Tibial artery (tissue), 4 donors: ENCODE measurements around the gene UNCX.
"Not testable (repeated sequence)": the region's sequence is repeated elsewhere in the genome, so short reads cannot be mapped to it uniquely, and the experiment has no call there.

Experiments used
- DNase-seq, 2 donors: peaks; one replicate each; pipeline ENCODE4 v3.0.0-alpha.2; 2019
- H3K27ac ChIP-seq, 2 donors: fragments of 200-600 bp; sonication (generic) in 1 of 2; 1 replicate in 1 of 2; 2 replicates in 1 of 2; pipeline ENCODE4 v1.5.1; 2018 to 2019; ENCODE audit warnings: mild to moderate bottlenecking in 1 of 2
- H3K27me3 ChIP-seq, 2 donors: fragments of 200-600 bp; sonication (generic) in 1 of 2; one replicate each; pipeline versions ENCODE4 v1.5.1 to v1.6.0; 2016 to 2019
- H3K36me3 ChIP-seq, 3 donors: fragments of 200-600 bp; sonication (generic) in 2 of 3; one replicate each; pipeline ENCODE4 v1.5.1; 2016 to 2019; ENCODE audit warnings: mild to moderate bottlenecking in 2 of 3
- H3K4me1 ChIP-seq, 4 donors: fragments of 200-600 bp; sonication (generic) in 2 of 4; 1 replicate in 3 of 4; 2 replicates in 1 of 4; pipeline ENCODE4 v1.5.1; 2016 to 2019
- H3K4me3 ChIP-seq, 2 donors: fragments of 200-600 bp; sonication (generic) in 1 of 2; 1 replicate in 1 of 2; 2 replicates in 1 of 2; pipeline ENCODE4 v1.5.1; 2018 to 2019; ENCODE audit warnings: mild to moderate bottlenecking in 2 of 2
- H3K9me3 ChIP-seq, 3 donors: fragments of 200-600 bp; sonication (generic) in 1 of 3; one replicate each; pipeline ENCODE4 v1.5.1; 2016 to 2019
- intact Hi-C: fragments of 100-400 bp; cut with DNase I; formaldehyde crosslinking; loops from one replicate; pipeline ENCODE4 v1.15.0; 2023; ENCODE audit warnings: low total_unique reads
- TF ChIP-seq, protein P1 (sequence below), 2 experiments: fragments of 200-600 bp in 1 of 2; fragments of 450-650 bp in 1 of 2; IDR thresholded peaks; one replicate each; pipeline ENCODE4 v1.5.1; 2017 to 2019; ENCODE audit warnings: antibody characterized with exemption in 2 of 2, mild to moderate bottlenecking in 1 of 2, moderate library complexity in 1 of 2

The UNCX gene

DNA sequence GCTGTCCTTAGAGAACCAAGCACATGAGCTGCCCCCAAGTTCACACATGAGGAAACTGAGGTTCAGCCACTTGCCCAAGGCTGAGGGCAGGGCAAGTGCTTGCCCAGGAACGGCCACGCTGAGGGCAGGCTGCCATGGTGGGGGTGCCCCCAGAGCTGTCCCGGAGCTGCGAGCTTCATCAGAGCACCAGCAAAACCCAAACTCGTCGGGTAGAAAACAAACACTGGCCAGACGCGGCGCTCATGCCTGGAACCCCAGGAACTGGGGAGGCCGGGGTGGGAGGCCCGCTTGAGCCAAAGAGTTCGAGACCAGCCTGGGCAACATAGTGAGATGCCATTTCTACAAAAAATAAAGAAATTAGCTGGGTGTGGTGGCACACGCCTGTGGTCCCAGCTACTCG lies 38.4 kb downstream of the UNCX start:
- peaks cover 1 to 72% of the 10 kb centered on the region in 2 donors for H3K27me3 ChIP-seq
- intact Hi-C loops, result no loop called here
- no peak for DNase-seq

DNA sequence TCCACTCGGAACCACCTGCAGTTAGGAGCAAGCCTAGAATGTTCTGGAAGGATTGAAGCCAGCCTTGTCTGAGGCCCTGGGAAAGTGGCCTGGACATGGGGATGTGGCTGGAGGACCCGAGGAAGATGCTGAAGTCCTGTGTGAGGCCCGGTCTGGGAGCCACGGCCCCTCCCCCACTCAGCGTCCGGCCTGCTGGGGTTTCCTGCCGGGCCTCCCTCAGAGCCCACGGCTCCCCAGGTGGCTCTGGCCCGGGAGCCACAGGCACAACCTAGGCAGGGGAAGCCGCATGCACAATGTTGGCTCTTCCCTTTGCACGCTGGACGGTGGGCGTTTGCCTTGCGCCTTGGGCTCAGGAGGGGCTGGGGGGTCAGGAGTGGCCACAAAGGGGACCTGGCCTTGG lies 39.0 kb downstream of the UNCX start:
- no peaks in the 10 kb centered on the region for H3K36me3 ChIP-seq
- H3K4me1 ChIP-seq, result no peaks in the 10 kb centered on the region
- TF ChIP-seq, protein P1, sequence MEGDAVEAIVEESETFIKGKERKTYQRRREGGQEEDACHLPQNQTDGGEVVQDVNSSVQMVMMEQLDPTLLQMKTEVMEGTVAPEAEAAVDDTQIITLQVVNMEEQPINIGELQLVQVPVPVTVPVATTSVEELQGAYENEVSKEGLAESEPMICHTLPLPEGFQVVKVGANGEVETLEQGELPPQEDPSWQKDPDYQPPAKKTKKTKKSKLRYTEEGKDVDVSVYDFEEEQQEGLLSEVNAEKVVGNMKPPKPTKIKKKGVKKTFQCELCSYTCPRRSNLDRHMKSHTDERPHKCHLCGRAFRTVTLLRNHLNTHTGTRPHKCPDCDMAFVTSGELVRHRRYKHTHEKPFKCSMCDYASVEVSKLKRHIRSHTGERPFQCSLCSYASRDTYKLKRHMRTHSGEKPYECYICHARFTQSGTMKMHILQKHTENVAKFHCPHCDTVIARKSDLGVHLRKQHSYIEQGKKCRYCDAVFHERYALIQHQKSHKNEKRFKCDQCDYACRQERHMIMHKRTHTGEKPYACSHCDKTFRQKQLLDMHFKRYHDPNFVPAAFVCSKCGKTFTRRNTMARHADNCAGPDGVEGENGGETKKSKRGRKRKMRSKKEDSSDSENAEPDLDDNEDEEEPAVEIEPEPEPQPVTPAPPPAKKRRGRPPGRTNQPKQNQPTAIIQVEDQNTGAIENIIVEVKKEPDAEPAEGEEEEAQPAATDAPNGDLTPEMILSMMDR (IDR thresholded peaks at IDR 0.05), result no peak
- DNase-seq, result no peak
- H3K9me3 ChIP-seq, result no peaks in the 10 kb centered on the region
- H3K27ac ChIP-seq, result no peak overlapping the region
- no peak overlapping the region for H3K4me3 ChIP-seq
- intact Hi-C loops, result no loop called here
- peaks cover 3 to 74% of the 10 kb centered on the region in 2 donors for H3K27me3 ChIP-seq

More for the DNA sequence above, 38.4 kb downstream of the UNCX start:
- H3K4me1 ChIP-seq, result no peaks in the 10 kb centered on the region
- H3K4me3 ChIP-seq, result no peak overlapping the region
- H3K27ac ChIP-seq, result no peak overlapping the region
- H3K36me3 ChIP-seq, result no peaks in the 10 kb centered on the region
- TF ChIP-seq, protein P1 (IDR thresholded peaks at IDR 0.05), result no peak
- H3K9me3 ChIP-seq, result no peaks in the 10 kb centered on the region

DNA sequence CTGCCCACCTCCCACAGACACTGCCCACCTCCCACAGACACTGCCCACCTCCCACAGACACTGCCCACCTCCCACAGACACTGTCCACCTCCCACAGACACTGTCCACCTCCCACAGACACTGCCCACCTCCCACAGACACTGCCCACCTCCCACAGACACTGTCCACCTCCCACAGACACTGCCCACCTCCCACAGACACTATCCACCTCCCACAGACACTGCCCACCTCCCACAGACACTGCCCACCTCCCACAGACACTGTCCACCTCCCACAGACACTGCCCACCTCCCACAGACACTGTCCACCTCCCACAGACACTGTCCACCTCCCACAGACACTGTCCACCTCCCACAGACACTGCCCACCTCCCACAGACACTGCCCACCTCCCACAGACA lies 39.5 kb downstream of the UNCX start:
- H3K9me3 ChIP-seq, DNase-seq, H3K36me3 ChIP-seq, H3K4me3 ChIP-seq, H3K4me1 ChIP-seq, intact Hi-C loops, H3K27ac ChIP-seq: not testable (repeated sequence)
- peaks cover 3 to 72% of the 10 kb centered on the region in 2 donors for H3K27me3 ChIP-seq

DNA sequence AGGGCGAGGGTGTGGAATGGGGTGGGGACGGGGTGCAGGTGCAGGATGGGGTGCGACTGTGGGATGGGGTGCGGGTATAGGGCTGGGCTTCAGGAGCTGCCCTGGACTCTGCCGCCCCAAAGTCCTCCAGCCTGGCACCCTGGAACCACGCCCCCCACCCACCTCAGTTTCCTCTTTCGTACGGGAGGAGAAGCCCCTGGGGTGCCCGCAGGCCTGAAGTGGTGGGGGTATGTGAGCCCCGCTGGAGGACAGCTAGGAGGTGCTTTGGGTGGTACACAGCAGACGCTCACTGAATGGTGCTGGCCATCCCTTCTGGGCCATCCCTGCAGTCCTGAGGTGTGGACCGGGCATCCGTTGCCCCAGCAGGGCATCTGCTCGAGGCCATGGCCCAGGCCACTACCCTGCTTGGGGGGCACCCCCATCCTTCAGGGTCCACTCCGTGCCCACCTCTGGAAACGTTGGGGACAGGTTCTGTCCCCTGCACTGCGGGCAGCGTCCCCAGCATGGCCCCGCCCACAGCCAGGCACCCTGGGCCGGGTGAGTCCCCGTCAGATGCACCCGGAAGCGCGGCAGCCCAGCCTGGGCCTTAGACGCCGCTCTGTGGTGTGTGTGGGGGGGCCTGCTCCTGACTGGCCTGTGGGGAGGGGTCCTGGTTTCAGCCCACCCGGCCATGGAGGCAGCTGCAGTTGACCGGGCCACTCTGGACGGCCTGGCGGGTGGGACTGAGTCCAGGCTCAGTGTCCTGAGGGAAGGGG lies 41.6 kb downstream of the UNCX start:
- Histone ChIP-seq H3K4me1 (no peaks in the 10 kb centered on the region), H3K27ac (no peak overlapping the region), H3K4me3 (no peak overlapping the region), H3K36me3 (no peaks in the 10 kb centered on the region), H3K9me3 (no peaks in the 10 kb centered on the region), H3K27me3 (peaks cover 3 to 71% of the 10 kb centered on the region in 2 donors)
- intact Hi-C loops, result no loop called here
- TF ChIP-seq, protein P1 (IDR thresholded peaks at IDR 0.05), result no peak
- no peak for DNase-seq

DNA sequence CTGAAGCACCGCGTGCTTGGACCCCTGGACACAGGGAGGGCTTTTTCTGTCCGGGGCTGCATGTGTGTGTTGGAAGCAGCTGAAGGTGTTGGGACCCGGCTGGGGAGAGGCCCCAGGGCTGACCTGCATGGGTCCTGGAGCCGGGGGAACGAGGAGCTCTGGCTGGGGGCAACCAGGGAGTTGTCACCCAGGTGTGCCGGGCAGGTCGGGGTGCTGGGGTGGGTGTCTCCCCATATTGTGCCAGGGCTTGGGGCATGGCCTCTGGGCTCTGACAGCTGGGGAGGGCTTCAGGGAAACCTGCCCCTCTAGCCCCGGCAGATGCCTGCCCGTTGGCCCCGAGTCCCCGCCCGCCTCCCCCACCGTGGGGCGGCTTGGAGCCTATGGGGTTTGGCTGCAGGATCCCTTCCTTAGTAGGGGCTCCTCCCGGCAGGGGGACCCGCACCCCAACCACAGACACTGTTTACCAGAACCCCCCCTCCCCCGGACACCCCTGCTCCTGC lies 42.3 kb downstream of the UNCX start:
- no peak overlapping the region for H3K27ac ChIP-seq
- no peaks in the 10 kb centered on the region for H3K9me3 ChIP-seq
- H3K27me3 ChIP-seq, result peaks cover 3 to 66% of the 10 kb centered on the region in 2 donors
- no peak overlapping the region for H3K4me3 ChIP-seq
- H3K4me1 ChIP-seq, result no peaks in the 10 kb centered on the region
- intact Hi-C loops, result no loop called here
- DNase-seq, result no peak
- no peaks in the 10 kb centered on the region for H3K36me3 ChIP-seq
- TF ChIP-seq, protein P1 (IDR thresholded peaks at IDR 0.05), result no peak

DNA sequence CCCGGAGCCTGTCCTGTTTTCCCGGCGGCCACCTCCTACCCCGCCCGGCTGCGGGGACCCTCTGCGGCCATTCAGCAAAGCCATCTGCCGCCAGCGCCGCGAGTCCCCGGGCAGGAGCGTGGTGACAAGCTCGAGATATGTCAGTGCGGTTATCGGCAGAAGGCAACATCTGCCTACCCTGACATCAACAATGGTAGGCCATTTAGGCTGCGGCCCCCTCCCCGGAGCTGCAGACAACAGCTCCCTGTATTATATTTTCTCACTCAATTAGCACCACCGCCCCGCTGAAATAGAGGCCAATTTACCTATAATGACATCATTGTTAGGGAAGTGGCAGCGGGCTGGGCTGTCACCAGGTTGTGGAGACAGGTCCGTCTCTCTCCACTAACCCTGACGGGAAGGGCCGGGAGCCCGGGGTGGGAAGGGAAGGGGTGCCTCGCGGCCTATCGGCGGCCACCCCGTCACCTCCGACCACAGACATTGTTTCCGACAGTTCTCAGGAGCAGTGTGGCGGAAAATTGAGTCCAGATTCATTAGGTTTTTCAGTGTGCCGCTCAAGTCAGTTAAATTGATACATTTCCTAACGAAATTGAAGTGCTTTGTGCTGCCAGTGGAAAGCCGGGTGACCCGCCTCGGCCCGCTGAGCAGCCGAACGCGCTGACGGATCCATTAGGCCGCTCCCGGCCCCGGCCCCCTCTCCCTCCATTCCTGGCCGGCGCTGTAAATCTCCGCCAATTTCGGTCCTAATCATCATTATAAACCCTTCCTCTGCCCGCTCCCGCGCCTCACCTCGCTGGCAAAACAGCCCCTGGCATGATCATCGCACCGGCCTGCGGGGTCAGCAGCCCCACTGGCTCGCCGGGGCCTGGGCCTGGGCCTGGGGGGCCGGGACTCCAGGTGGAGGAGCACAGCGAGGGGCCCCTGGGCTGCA lies 43.0 kb downstream of the UNCX start:
- intact Hi-C loops, result no loop called here

More for the DNA sequence above, 43.0 kb downstream of the UNCX start:
- peaks cover 3 to 58% of the 10 kb centered on the region in 2 donors for H3K27me3 ChIP-seq
- TF ChIP-seq, protein P1 (IDR thresholded peaks at IDR 0.05), result no peak
- no peak overlapping the region for H3K4me3 ChIP-seq
- no peaks in the 10 kb centered on the region for H3K36me3 ChIP-seq
- H3K9me3 ChIP-seq, result no peaks in the 10 kb centered on the region
- DNase-seq, result no peak
- no peak overlapping the region for H3K27ac ChIP-seq
- H3K4me1 ChIP-seq, result no peaks in the 10 kb centered on the region
